Measurements from ENCODE around the gene NDUFV1. TPM values are rescaled to one million over a fixed set of nuclear protein-coding genes. Genes with fewer than 3 reads are reported as not detected.
A peak's percentile ranks its signal among the peaks of the same experiment; 100 is the strongest.

NDUFV1 gene
- total and polyA plus RNA-seq, 9 of the 15 experiments (the other 6 are each of a cell fraction or from before 2014, with no cell fraction given) = 10.8 to 423 (median 209) TPM

GRCh38 chr11:67606492-67607295 is at the start of gene NDUFV1 (continued):
- TF ChIP-seq ZNF407 (IDR thresholded peaks at IDR 0.05; ENCODE audit: low read depth) (no peak), SETDB1 (IDR thresholded peaks at IDR 0.05; ENCODE audit: low read length) (peak; percentile 79), E2F1 (CRISPR knock-in tag; IDR thresholded peaks at IDR 0.05) (no peak), ETV6 (IDR thresholded peaks at IDR 0.05; ENCODE audit: borderline replicate concordance in 1 of 2, low read depth in 2 of 2, low read length in 1 of 2) (no peak), ETV6 (CRISPR knock-in tag; IDR thresholded peaks at IDR 0.05; ENCODE audit: borderline replicate concordance) (no peak), ZNF274 (IDR thresholded peaks at IDR 0.05; ENCODE audit: borderline replicate concordance, low read depth, low read length) (no peak), CREM (IDR thresholded peaks at IDR 0.05; ENCODE audit: low read depth) (peak; percentile 100), FOXJ2 (tag; IDR thresholded peaks at IDR 0.05) (no peak), PRDM10 (IDR thresholded peaks at IDR 0.05; ENCODE audit: partially characterized antibody) (peak; percentile 8), ZFP1 (CRISPR knock-in tag; IDR thresholded peaks at IDR 0.05) (no peak), ZBTB9 (CRISPR knock-in tag; IDR thresholded peaks at IDR 0.05) (no peak), CC2D1A (IDR thresholded peaks at IDR 0.05) (no peak), RNF2 (IDR thresholded peaks at IDR 0.05) (no peak)
